Nephron (organoid): Measurements from ENCODE around the gene KCTD12.

Source experiments
- H3K27ac Mint-ChIP-seq, 3 experiments: 2 replicates each; pipeline ENCODE4 v1.8.0; 2020; ENCODE audit warnings: mixed read lengths in 3 of 3, mild to moderate bottlenecking in 2 of 3, moderate library complexity in 1 of 3
- H3K27me3 Mint-ChIP-seq: 2 replicates; pipeline ENCODE4 v1.8.0; 2021; ENCODE audit warnings: low read depth, mild to moderate bottlenecking, moderate library complexity, mixed read lengths
- H3K36me3 Mint-ChIP-seq: 2 replicates; pipeline ENCODE4 v1.8.0; 2020; ENCODE audit warnings: low read depth, mixed read lengths
- H3K4me1 Mint-ChIP-seq: 2 replicates; pipeline ENCODE4 v1.8.0; 2020; ENCODE audit warnings: mixed read lengths
- H3K4me3 Mint-ChIP-seq, 3 experiments: 2 replicates each; pipeline ENCODE4 v1.8.0; 2020; ENCODE audit warnings: mild to moderate bottlenecking in 3 of 3, mixed read lengths in 3 of 3, moderate library complexity in 2 of 3
- H3K9me3 Mint-ChIP-seq: 2 replicates; pipeline ENCODE4 v1.8.0; 2020; ENCODE audit warnings: mixed read lengths
- TF ChIP-seq, protein P1 (sequence below), 3 experiments: fragments of 200-600 bp; sonication (generic); IDR thresholded peaks; one replicate each; pipeline ENCODE4 v1.5.0; 2021; ENCODE audit warnings: antibody characterized with exemption in 3 of 3; ENCODE audit not compliant: unreplicated experiment in 3 of 3

Gene KCTD12

GRCh38 chr13:76837801-76838200 is 48.4 kb downstream of the KCTD12 start:
- H3K27ac Mint-ChIP-seq: peak overlapping the region in 1 of 3 experiments; percentile 40
- H3K4me1 Mint-ChIP-seq: peaks cover 19% of the 10 kb centered on the region
- H3K4me3 Mint-ChIP-seq: no peak overlapping the region
- H3K36me3 Mint-ChIP-seq: no peaks in the 10 kb centered on the region
- H3K9me3 Mint-ChIP-seq: peaks cover 3% of the 10 kb centered on the region
- H3K27me3 Mint-ChIP-seq: no peaks in the 10 kb centered on the region
- TF ChIP-seq, protein P1, sequence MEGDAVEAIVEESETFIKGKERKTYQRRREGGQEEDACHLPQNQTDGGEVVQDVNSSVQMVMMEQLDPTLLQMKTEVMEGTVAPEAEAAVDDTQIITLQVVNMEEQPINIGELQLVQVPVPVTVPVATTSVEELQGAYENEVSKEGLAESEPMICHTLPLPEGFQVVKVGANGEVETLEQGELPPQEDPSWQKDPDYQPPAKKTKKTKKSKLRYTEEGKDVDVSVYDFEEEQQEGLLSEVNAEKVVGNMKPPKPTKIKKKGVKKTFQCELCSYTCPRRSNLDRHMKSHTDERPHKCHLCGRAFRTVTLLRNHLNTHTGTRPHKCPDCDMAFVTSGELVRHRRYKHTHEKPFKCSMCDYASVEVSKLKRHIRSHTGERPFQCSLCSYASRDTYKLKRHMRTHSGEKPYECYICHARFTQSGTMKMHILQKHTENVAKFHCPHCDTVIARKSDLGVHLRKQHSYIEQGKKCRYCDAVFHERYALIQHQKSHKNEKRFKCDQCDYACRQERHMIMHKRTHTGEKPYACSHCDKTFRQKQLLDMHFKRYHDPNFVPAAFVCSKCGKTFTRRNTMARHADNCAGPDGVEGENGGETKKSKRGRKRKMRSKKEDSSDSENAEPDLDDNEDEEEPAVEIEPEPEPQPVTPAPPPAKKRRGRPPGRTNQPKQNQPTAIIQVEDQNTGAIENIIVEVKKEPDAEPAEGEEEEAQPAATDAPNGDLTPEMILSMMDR (IDR thresholded peaks at IDR 0.05; ENCODE audit: unreplicated experiment in 3 of 3): no peak

DNA sequence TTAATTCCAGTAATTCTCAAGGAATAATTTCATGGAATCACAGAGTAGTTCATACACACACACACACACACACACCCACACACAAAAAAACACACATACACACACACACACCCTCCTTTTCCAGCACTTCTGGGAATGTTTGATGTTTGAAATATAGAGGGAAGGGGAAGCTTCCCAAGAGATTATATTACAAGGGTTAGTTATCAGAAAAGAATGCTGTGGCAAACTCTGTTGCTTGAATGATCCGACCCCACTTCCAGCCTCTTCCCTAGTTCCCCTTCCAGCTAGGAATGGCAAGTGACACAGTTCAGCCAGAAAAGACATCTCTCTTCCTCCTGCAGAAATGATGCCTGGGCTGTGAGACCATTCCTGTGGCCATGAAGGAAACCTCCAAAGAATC is 49.9 kb downstream of the KCTD12 start:
- TF ChIP-seq, protein P1 (IDR thresholded peaks at IDR 0.05; ENCODE audit: unreplicated experiment in 3 of 3): no peak
- no peaks in the 10 kb centered on the region for H3K9me3 Mint-ChIP-seq
- H3K27ac Mint-ChIP-seq: peak overlapping the region in 2 of 3 experiments; percentile 30 to 40
- no peak overlapping the region for H3K4me3 Mint-ChIP-seq
- H3K4me1 Mint-ChIP-seq: peaks cover 30% of the 10 kb centered on the region
- no peaks in the 10 kb centered on the region for H3K36me3 Mint-ChIP-seq
- H3K27me3 Mint-ChIP-seq: peaks cover 3% of the 10 kb centered on the region

DNA sequence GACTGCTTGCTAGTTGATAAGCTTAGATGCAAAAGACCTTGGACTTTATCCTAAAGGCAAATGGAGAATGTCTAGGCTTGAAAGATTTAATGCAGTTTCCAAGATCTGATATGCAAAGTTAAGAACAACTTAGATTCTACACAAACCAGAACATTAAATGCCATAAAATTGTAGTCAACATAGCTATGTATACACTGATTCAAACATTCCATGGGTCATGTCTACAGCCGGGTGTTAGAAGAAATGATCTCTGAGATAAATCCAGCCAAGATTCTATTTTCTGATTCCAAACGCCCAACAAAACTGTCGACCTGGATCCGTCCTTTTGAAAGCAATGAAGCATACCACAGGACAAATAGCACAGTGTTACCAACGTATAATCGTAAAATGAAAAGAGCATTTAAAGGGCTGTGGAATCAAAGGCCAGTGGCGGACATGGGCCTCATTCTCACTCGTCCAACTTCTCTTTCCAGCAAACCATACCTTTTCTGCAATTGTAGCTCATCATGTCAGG is 52.7 kb downstream of the KCTD12 start:
- Mint-ChIP-seq H3K9me3 (no peaks in the 10 kb centered on the region), H3K36me3 (no peaks in the 10 kb centered on the region), H3K4me1 (peaks cover 52% of the 10 kb centered on the region), H3K27ac (peak overlapping the region in 1 of 3 experiments; percentile 7), H3K27me3 (peaks cover 3% of the 10 kb centered on the region), H3K4me3 (no peak overlapping the region)
- TF ChIP-seq, protein P1 (IDR thresholded peaks at IDR 0.05; ENCODE audit: unreplicated experiment in 3 of 3): no peak

DNA sequence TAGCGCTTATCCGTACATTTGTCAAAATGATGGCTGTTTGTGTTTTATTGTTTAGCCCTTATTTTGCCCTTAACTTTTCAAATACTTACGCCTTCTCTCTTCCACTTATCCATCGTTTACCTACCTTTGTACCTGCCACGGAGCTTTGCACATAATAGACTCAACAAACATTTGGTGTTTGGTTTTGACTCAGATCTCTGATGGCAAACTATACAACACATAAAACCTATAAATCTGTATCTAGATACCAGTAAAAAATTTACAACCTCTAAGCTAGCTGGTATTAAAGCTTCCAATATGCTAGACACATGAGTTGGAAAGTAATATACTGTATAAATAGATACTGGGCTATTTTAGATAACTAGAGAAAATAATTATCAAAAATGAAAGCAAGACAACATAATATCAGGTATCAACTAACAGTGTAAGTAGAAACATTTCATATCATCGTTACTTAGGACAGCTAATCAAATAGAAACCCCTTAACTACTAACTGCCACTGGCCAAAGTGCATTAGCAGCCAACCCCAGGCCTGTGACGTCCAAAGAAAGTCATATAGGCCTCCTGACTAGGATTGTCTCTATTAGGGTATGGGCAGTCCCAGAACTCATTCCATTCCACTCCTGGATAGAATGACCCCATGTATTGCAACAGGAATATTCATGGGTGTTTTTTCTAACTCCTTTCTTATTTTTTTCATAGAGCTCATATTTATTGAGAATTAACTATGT is 53.8 kb downstream of the KCTD12 start:
- TF ChIP-seq, protein P1 (IDR thresholded peaks at IDR 0.05; ENCODE audit: unreplicated experiment in 3 of 3): no peak
- Mint-ChIP-seq H3K4me1 (peaks cover 46% of the 10 kb centered on the region), H3K4me3 (no peak overlapping the region)

DNA sequence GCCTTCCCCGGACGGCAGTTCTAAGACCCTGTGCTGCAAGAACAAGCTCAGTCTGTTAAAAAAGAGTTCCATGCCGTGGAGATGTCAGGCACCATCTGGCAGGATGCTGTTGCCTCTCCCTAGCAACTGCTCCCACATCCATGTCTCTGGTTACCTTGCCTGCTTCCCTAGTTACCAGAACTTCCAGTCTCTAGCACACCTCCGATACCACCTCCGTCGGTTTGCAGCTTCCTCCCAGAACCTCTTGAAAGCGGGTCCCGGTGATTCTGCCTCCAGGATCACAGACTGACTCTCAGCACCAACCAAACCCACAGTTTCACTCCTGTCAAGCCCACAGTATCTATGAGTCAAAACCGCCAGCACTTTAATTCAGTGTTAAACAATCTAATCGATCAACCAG is 55.4 kb downstream of the KCTD12 start:
- Mint-ChIP-seq H3K27me3 (peaks cover 3% of the 10 kb centered on the region), H3K9me3 (no peaks in the 10 kb centered on the region), H3K4me3 (no peak overlapping the region), H3K36me3 (no peaks in the 10 kb centered on the region), H3K4me1 (peaks cover 40% of the 10 kb centered on the region), H3K27ac (peak overlapping the region; percentile 92 to 98 (median 96))
- TF ChIP-seq, protein P1 (IDR thresholded peaks at IDR 0.05; ENCODE audit: unreplicated experiment in 3 of 3): no peak

More for the DNA sequence above, 53.8 kb downstream of the KCTD12 start:
- Mint-ChIP-seq H3K9me3 (no peaks in the 10 kb centered on the region), H3K27ac (peak overlapping the region; percentile 1 to 98 (median 55)), H3K36me3 (no peaks in the 10 kb centered on the region), H3K27me3 (peaks cover 3% of the 10 kb centered on the region)
